PC-9 (cell line): ENCODE data around the gene SPATA16. TPM values are rescaled to one million over a fixed set of nuclear protein-coding genes. Genes with fewer than 3 reads are reported as not detected.

Experiments used
- BruUV-seq: library from RNA; stranded (reverse); fragments of 400-500 nt; replicated peaks from 2 replicates; lab custom pipeline; 2021; lab: Mats Ljungman, UMichigan
- CTCF ChIA-PET: fragments of 300-600 bp; sonication (Branson Sonifier 250); formaldehyde crosslinking; loops from one replicate; lab custom pipeline; 2022; ENCODE audit warnings: antibody characterized with exemption; lab: Charles Lee
- POLR2A ChIA-PET: fragments of 300-600 bp; sonication (Branson Sonifier 250); formaldehyde crosslinking; loops from one replicate; lab custom pipeline; 2022; ENCODE audit warnings: antibody characterized with exemption; ENCODE audit not compliant: unreplicated experiment; lab: Charles Lee
- DNase-seq, 2 experiments: peaks; one replicate each; pipeline versions ENCODE4 v3.0.0 to v3.0.0-alpha.2; 2015 to 2022; ENCODE audit warnings: mixed read lengths in 1 of 2
- H2AFZ ChIP-seq: fragments of 200-600 bp; sonication (generic); 2 replicates; pipeline ENCODE4 v1.8.1; 2017; ENCODE audit warnings: antibody characterized with exemption
- H3F3A ChIP-seq: fragments of 200-600 bp; sonication (generic); 2 replicates; pipeline ENCODE4 v1.8.1; 2017; ENCODE audit warnings: antibody characterized with exemption, mild to moderate bottlenecking, low read depth; ENCODE audit not compliant: insufficient read depth
- H3K27ac ChIP-seq: fragments of 200-600 bp; sonication (generic); 2 replicates; pipeline ENCODE4 v1.6.1; 2016; ENCODE audit warnings: mixed run types
- H3K27me3 ChIP-seq: fragments of 200-600 bp; sonication (generic); 2 replicates; pipeline ENCODE4 v1.6.1; 2016; ENCODE audit warnings: low read depth, mixed run types; ENCODE audit not compliant: insufficient read depth
- H3K36me3 ChIP-seq: fragments of 200-600 bp; sonication (generic); 2 replicates; pipeline ENCODE4 v1.6.1; 2016; ENCODE audit warnings: low read depth, mixed run types
- H3K4me1 ChIP-seq: fragments of 200-600 bp; sonication (generic); replicated peaks from 2 replicates; pipeline ENCODE4 v1.6.1; 2016; ENCODE audit warnings: mixed run types; ENCODE audit not compliant: insufficient read depth
- H3K4me2 ChIP-seq: fragments of 200-600 bp; sonication (generic); 2 replicates; pipeline ENCODE4 v1.6.1; 2017; ENCODE audit warnings: mixed run types
- H3K4me3 ChIP-seq: fragments of 200-600 bp; sonication (generic); 2 replicates; pipeline ENCODE4 v1.6.1; 2016; ENCODE audit warnings: mixed run types
- H3K79me2 ChIP-seq: fragments of 200-600 bp; sonication (generic); 2 replicates; pipeline ENCODE4 v1.6.1; 2017; ENCODE audit warnings: low read depth, mixed run types
- H3K9me2 ChIP-seq: fragments of 200-600 bp; sonication (generic); 2 replicates; pipeline ENCODE4 v1.8.1; 2017; ENCODE audit warnings: mild to moderate bottlenecking; ENCODE audit not compliant: insufficient read depth
- H3K9me3 ChIP-seq: fragments of 200-600 bp; sonication (generic); 2 replicates; pipeline ENCODE4 v1.8.1; 2016; ENCODE audit warnings: low read depth; ENCODE audit not compliant: insufficient read depth
- H4K20me1 ChIP-seq: fragments of 200-600 bp; sonication (generic); 2 replicates; pipeline ENCODE4 v1.8.1; 2017; ENCODE audit not compliant: insufficient read depth
- EZH2 ChIP-seq: fragments of 200-600 bp; sonication (generic); IDR thresholded peaks from 2 replicates; pipeline ENCODE4 v1.8.0; 2017; ENCODE audit warnings: antibody characterized with exemption, low read depth
- intact Hi-C: fragments of 100-400 bp; cut with micrococcal nuclease; formaldehyde crosslinking; loops from one replicate; pipeline ENCODE4 v1.10.0; 2022; ENCODE audit not compliant: unreplicated experiment
- total RNA-seq: library from RNA; stranded (reverse); gene quantifications from 2 replicates; pipeline ENCODE4 v1.2.3, GENCODE V29; 2021
- TF ChIP-seq, protein P1 (sequence below): fragments of 200-600 bp; sonication (generic); conservative IDR thresholded peaks from 2 replicates; pipeline ENCODE4 v1.6.1; 2017; ENCODE audit warnings: mixed run types, antibody characterized with exemption, mild to moderate bottlenecking, moderate library complexity

Gene SPATA16
- total RNA-seq, 1 experiment from 2014 or later, result not detected

DNA sequence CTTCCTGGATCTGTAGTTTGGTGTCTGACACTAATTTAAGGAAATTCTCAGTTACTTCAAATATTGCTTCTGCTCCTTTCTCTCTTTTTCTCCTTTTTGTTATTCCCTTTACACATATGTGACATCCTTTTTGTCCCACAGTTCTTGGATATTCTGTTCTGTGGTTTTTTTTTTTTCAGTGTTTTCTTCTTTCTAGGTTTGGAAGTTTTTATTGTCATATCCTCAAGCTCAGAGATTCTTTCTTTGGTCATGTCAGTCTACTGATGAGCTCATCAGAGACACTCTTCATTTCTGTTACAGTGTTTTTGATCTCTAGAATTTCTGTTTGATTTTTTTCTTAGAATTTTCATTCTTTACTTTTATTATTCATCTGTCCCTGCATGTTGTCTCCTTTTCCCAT, 140.5 kb downstream of the SPATA16 start:
- Histone ChIP-seq H3K4me2 (no peak overlapping the region), H2AFZ (no peak overlapping the region), H3K9me3 (no peaks in the 10 kb centered on the region), H4K20me1 (no peaks in the 10 kb centered on the region), H3K79me2 (no peaks in the 10 kb centered on the region), H3K27me3 (no peaks in the 10 kb centered on the region), H3K9me2 (no peaks in the 10 kb centered on the region), H3K4me3 (no peak overlapping the region), H3K27ac (no peak overlapping the region), H3K36me3 (no peaks in the 10 kb centered on the region), H3F3A (no peaks in the 10 kb centered on the region), H3K4me1 (no peaks in the 10 kb centered on the region)
- ChIA-PET POLR2A (no interaction called here), CTCF (no interaction called here)
- no peak for DNase-seq
- BruUV-seq, result no TSS peak
- intact Hi-C loops, result no loop called here
- no peak for TF ChIP-seq EZH2
- TF ChIP-seq, protein P1, sequence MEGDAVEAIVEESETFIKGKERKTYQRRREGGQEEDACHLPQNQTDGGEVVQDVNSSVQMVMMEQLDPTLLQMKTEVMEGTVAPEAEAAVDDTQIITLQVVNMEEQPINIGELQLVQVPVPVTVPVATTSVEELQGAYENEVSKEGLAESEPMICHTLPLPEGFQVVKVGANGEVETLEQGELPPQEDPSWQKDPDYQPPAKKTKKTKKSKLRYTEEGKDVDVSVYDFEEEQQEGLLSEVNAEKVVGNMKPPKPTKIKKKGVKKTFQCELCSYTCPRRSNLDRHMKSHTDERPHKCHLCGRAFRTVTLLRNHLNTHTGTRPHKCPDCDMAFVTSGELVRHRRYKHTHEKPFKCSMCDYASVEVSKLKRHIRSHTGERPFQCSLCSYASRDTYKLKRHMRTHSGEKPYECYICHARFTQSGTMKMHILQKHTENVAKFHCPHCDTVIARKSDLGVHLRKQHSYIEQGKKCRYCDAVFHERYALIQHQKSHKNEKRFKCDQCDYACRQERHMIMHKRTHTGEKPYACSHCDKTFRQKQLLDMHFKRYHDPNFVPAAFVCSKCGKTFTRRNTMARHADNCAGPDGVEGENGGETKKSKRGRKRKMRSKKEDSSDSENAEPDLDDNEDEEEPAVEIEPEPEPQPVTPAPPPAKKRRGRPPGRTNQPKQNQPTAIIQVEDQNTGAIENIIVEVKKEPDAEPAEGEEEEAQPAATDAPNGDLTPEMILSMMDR, result no peak

DNA sequence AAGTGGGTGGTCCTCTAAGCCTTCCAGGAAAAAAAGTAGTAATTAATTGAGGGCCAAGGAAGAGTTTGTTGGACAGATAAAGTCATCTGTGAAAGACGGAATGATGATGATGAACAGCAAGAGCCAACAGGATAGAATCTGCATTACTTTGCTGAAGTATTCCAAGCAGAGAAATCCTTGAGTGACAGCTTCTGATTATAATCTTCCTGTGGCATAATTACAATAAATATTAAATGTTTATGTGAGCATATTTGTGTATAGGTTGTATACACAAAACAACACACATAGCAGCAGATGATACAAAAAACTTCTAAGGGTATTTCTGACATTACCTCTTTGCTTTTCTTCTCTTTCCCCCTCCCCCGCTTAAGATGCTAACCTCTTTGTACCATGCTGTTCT, 147.6 kb downstream of the SPATA16 start:
- Histone ChIP-seq H3K4me1 (no peaks in the 10 kb centered on the region), H3K4me2 (no peak overlapping the region), H3K36me3 (no peaks in the 10 kb centered on the region), H3K9me2 (no peaks in the 10 kb centered on the region), H3K27me3 (no peaks in the 10 kb centered on the region), H3K9me3 (no peaks in the 10 kb centered on the region), H3K4me3 (no peak overlapping the region), H3K27ac (no peak overlapping the region), H3K79me2 (no peaks in the 10 kb centered on the region), H4K20me1 (no peaks in the 10 kb centered on the region), H3F3A (no peaks in the 10 kb centered on the region), H2AFZ (no peak overlapping the region)
- ChIA-PET POLR2A (no interaction called here), CTCF (no interaction called here)
- intact Hi-C loops, result no loop called here
- BruUV-seq, result no TSS peak
- DNase-seq, result no peak
- no peak for TF ChIP-seq EZH2
- TF ChIP-seq, protein P1, result no peak

DNA sequence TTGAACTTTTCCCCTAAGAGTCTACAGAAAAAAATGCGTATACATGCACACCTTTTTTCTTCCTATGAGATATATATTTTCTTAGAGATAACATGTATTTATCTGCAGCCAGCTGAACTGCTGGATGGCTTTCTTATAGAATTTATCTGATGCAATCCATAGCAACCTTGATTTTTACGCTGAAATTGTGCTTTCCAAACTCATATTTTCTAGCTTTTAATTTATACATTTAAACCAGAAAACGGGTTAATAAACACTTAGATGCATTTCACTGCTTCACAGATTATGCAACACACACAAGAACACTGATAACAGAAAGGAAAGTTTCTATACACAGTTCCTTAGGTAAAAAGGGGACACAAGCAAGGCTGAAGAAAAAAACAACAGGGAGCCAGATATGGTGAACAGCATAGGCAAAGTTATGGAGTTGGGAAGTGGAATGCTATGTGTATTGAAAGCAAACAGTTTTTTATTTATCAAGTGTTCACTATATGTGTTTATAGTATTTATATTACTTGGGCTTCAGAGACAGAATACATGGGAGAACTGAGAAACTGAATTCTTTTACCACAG, 149.5 kb downstream of the SPATA16 start:
- Histone ChIP-seq H3K9me2 (no peaks in the 10 kb centered on the region), H3K27me3 (no peaks in the 10 kb centered on the region), H3K9me3 (no peaks in the 10 kb centered on the region), H3K79me2 (no peaks in the 10 kb centered on the region), H3K4me3 (no peak overlapping the region), H3K4me1 (no peaks in the 10 kb centered on the region), H3K36me3 (no peaks in the 10 kb centered on the region), H2AFZ (peak overlapping the region; percentile 22; the same call in 1 of the 2 replicates), H3K27ac (no peak overlapping the region), H4K20me1 (no peaks in the 10 kb centered on the region), H3K4me2 (no peak overlapping the region), H3F3A (no peaks in the 10 kb centered on the region)
- DNase-seq, result no peak
- CTCF ChIA-PET, result no interaction called here
- BruUV-seq, result no TSS peak
- POLR2A ChIA-PET, result no interaction called here
- intact Hi-C loops, result no loop called here
- TF ChIP-seq, protein P1, result no peak
- no peak for TF ChIP-seq EZH2
